Caco-2 (cell line): ENCODE results near the gene COA8. TPM values are rescaled to one million over a fixed set of nuclear protein-coding genes. Genes with fewer than 3 reads are reported as not detected.

ENCODE experiments used
- BruUV-seq: library from RNA; stranded (reverse); fragments of 400-500 nt; replicated peaks from 2 replicates; lab custom pipeline; 2021; lab: Mats Ljungman, UMichigan
- CTCF ChIA-PET: fragments of 300-600 bp; sonication (Branson Sonifier 250); formaldehyde crosslinking; loops from one replicate; lab custom pipeline; 2022; ENCODE audit warnings: antibody characterized with exemption; lab: Charles Lee
- POLR2A ChIA-PET: fragments of 300-600 bp; sonication (Branson Sonifier 250); formaldehyde crosslinking; loops from one replicate; lab custom pipeline; 2022; ENCODE audit warnings: antibody characterized with exemption; lab: Charles Lee
- DNase-seq, 2 experiments: peaks; one replicate each; pipeline versions ENCODE4 v3.0.0 to v3.0.0-alpha.2; 2020 to 2022
- H3K27me3 ChIP-seq: replicated peaks from 2 replicates; pipeline ENCODE4 v1.6.0; 2011; ENCODE audit warnings: low read length; ENCODE audit not compliant: control insufficient read depth, insufficient read depth
- H3K36me3 ChIP-seq: 2 replicates; pipeline ENCODE4 v1.5.1; 2011; ENCODE audit warnings: low read length; ENCODE audit not compliant: control insufficient read depth, insufficient read depth
- H3K4me1 ChIP-seq: fragments of 250-450 bp; sonication (Bioruptor Pico); 2 replicates; pipeline ENCODE4 v1.5.1; 2020; ENCODE audit warnings: mild to moderate bottlenecking
- H3K4me3 ChIP-seq: 2 replicates; pipeline ENCODE4 v1.5.1; 2011; ENCODE audit warnings: low read depth, mild to moderate bottlenecking, control low read depth, low read length
- H3K9me3 ChIP-seq: fragments of 250-450 bp; sonication (Bioruptor Pico); 2 replicates; pipeline ENCODE4 v1.5.1; 2020; ENCODE audit warnings: mild to moderate bottlenecking, moderate library complexity
- H3K27ac Mint-ChIP-seq: one replicate; pipeline ENCODE4 v1.8.0; 2022; ENCODE audit warnings: mixed read lengths; ENCODE audit not compliant: unreplicated experiment
- H3K27me3 Mint-ChIP-seq: one replicate; pipeline ENCODE4 v1.8.0; 2022; ENCODE audit warnings: mixed read lengths; ENCODE audit not compliant: insufficient read depth, unreplicated experiment
- H3K36me3 Mint-ChIP-seq: one replicate; pipeline ENCODE4 v1.8.0; 2022; ENCODE audit warnings: mild to moderate bottlenecking, mixed read lengths; ENCODE audit not compliant: insufficient read depth, unreplicated experiment
- H3K4me1 Mint-ChIP-seq: one replicate; pipeline ENCODE4 v1.8.0; 2022; ENCODE audit warnings: low read depth, mixed read lengths; ENCODE audit not compliant: unreplicated experiment
- H3K4me3 Mint-ChIP-seq: one replicate; pipeline ENCODE4 v1.8.0; 2022; ENCODE audit warnings: mild to moderate bottlenecking, moderate library complexity, mixed read lengths; ENCODE audit not compliant: unreplicated experiment
- H3K9me3 Mint-ChIP-seq: one replicate; pipeline ENCODE4 v1.8.0; 2022; ENCODE audit warnings: mixed read lengths; ENCODE audit not compliant: unreplicated experiment
- intact Hi-C: fragments of 100-400 bp; cut with micrococcal nuclease; formaldehyde crosslinking; loops from one replicate; pipeline ENCODE4 v1.10.0; 2022; ENCODE audit not compliant: unreplicated experiment
- total RNA-seq: library from RNA; stranded (reverse); gene quantifications from 2 replicates; pipeline ENCODE4 v1.2.3, GENCODE V29; 2022
- TF ChIP-seq, protein P1 (sequence below), 2 experiments: fragments of 200-600 bp in 1 of 2; IDR thresholded peaks; 1 replicate in 1 of 2; 2 replicates in 1 of 2; pipeline versions ENCODE4 v1.5.1 to v1.8.0; 2011 to 2022; ENCODE audit warnings: antibody characterized with exemption in 1 of 2, control low read depth in 1 of 2, inconsistent platforms in 1 of 2, low read depth in 1 of 2, low read length in 1 of 2, mild to moderate bottlenecking in 1 of 2, moderate library complexity in 1 of 2; ENCODE audit not compliant: insufficient read depth in 1 of 2, severe bottlenecking in 1 of 2, unreplicated experiment in 1 of 2

The COA8 gene
- total RNA-seq, 1 experiment from 2014 or later: 50.7 TPM

- TF ChIP-seq, protein P1, sequence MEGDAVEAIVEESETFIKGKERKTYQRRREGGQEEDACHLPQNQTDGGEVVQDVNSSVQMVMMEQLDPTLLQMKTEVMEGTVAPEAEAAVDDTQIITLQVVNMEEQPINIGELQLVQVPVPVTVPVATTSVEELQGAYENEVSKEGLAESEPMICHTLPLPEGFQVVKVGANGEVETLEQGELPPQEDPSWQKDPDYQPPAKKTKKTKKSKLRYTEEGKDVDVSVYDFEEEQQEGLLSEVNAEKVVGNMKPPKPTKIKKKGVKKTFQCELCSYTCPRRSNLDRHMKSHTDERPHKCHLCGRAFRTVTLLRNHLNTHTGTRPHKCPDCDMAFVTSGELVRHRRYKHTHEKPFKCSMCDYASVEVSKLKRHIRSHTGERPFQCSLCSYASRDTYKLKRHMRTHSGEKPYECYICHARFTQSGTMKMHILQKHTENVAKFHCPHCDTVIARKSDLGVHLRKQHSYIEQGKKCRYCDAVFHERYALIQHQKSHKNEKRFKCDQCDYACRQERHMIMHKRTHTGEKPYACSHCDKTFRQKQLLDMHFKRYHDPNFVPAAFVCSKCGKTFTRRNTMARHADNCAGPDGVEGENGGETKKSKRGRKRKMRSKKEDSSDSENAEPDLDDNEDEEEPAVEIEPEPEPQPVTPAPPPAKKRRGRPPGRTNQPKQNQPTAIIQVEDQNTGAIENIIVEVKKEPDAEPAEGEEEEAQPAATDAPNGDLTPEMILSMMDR (IDR thresholded peaks at IDR 0.05; ENCODE audit: insufficient read depth in 1 of 2, low read depth in 1 of 2, low read length in 1 of 2, severe bottlenecking in 1 of 2, unreplicated experiment in 1 of 2): no peak
- ChIA-PET POLR2A (no interaction called here), CTCF (interaction anchor here (2.7 kb wide), 1 partner anchor 23 kb away, joined by 13 read pairs; no protein-coding TSS in a partner anchor)
- Mint-ChIP-seq H3K4me3 (no peak overlapping the region), H3K27me3 (no peaks in the 10 kb centered on the region), H3K4me1 (no peaks in the 10 kb centered on the region), H3K27ac (no peak overlapping the region), H3K36me3 (peaks cover 14% of the 10 kb centered on the region), H3K9me3 (no peaks in the 10 kb centered on the region)
- intact Hi-C loops: no loop called here
- no TSS peak for BruUV-seq
- DNase-seq: no peak
- Histone ChIP-seq H3K27me3 (no peaks in the 10 kb centered on the region), H3K4me1 (peaks cover 6% of the 10 kb centered on the region), H3K36me3 (no peaks in the 10 kb centered on the region), H3K9me3 (no peaks in the 10 kb centered on the region), H3K4me3 (no peak overlapping the region)
Measured at GRCh38 chr14:103541709-103542604, 20.8 kb upstream of the COA8 start.

DNA sequence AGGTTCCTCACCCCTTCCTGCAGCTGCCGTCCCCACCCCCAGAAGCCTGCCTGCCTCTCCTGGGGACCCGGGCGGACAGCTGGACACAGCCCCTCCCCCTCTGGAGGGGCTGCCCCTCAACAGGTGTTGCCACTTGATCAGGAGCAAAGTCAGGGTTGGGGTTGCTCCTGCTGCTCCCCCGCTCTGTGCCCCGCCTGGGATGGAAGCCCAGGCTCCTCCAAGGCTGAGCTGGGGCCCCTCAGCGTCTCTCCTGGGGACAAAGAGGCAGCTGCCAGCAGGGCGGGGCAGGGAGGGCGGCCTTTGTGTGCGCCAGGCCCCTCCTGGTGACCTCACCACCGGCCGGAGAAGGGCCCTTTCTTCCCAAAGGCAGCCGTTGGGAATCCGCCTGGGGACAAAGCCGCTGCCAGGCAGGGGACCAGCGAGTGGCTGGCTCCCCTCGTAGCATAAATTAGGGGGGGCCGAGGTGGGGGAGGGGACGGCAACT is 20.1 kb upstream of the COA8 start:
- Histone ChIP-seq H3K27me3 (no peaks in the 10 kb centered on the region), H3K36me3 (no peaks in the 10 kb centered on the region), H3K4me1 (peaks cover 6% of the 10 kb centered on the region), H3K9me3 (no peaks in the 10 kb centered on the region), H3K4me3 (no peak overlapping the region)
- intact Hi-C loops: no loop called here
- Mint-ChIP-seq H3K36me3 (peaks cover 11% of the 10 kb centered on the region), H3K27me3 (no peaks in the 10 kb centered on the region), H3K4me3 (no peak overlapping the region), H3K9me3 (no peaks in the 10 kb centered on the region), H3K4me1 (no peaks in the 10 kb centered on the region), H3K27ac (no peak overlapping the region)
- CTCF ChIA-PET: interaction anchor here (2.7 kb wide), 1 partner anchor 24 kb away, joined by 13 read pairs; no protein-coding TSS in a partner anchor
- TF ChIP-seq, protein P1 (IDR thresholded peaks at IDR 0.05; ENCODE audit: insufficient read depth in 1 of 2, low read depth in 1 of 2, low read length in 1 of 2, severe bottlenecking in 1 of 2, unreplicated experiment in 1 of 2): no peak
- no TSS peak for BruUV-seq
- POLR2A ChIA-PET: no interaction called here
- DNase-seq: no peak

DNA sequence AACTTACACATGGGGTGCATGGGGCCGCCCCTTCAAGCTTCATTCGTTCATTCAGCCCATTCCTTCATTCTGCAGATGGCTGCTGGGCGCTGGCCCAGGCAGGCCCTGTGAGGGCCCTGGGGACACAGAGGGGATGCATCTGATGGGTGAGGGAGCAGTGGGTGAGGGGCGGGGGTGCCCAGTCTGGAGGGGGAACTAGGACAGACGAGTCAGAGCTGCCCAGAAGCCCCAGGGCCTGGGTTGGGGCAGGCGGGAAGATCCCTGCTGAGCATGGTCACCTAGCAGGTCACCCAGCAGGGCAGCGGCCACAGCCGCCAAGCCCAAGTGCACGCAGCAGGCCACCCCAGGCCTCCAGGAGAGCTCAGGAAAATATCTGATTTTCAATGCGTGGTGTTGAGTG is 19.6 kb upstream of the COA8 start:
- Histone ChIP-seq H3K36me3 (no peaks in the 10 kb centered on the region), H3K4me1 (peaks cover 6% of the 10 kb centered on the region), H3K9me3 (no peaks in the 10 kb centered on the region), H3K27me3 (no peaks in the 10 kb centered on the region), H3K4me3 (no peak overlapping the region)
- Mint-ChIP-seq H3K9me3 (no peaks in the 10 kb centered on the region), H3K4me3 (no peak overlapping the region), H3K27me3 (no peaks in the 10 kb centered on the region), H3K36me3 (peaks cover 11% of the 10 kb centered on the region), H3K4me1 (no peaks in the 10 kb centered on the region), H3K27ac (no peak overlapping the region)
- intact Hi-C loops: no loop called here
- BruUV-seq: no TSS peak
- TF ChIP-seq, protein P1 (IDR thresholded peaks at IDR 0.05; ENCODE audit: insufficient read depth in 1 of 2, low read depth in 1 of 2, low read length in 1 of 2, severe bottlenecking in 1 of 2, unreplicated experiment in 1 of 2): no peak
- no peak for DNase-seq
- CTCF ChIA-PET: interaction anchor here (2.7 kb wide), 1 partner anchor 24 kb away, joined by 13 read pairs; no protein-coding TSS in a partner anchor
- POLR2A ChIA-PET: no interaction called here
